ENCODE results near the gene VAV2.

VAV2 gene

DNA sequence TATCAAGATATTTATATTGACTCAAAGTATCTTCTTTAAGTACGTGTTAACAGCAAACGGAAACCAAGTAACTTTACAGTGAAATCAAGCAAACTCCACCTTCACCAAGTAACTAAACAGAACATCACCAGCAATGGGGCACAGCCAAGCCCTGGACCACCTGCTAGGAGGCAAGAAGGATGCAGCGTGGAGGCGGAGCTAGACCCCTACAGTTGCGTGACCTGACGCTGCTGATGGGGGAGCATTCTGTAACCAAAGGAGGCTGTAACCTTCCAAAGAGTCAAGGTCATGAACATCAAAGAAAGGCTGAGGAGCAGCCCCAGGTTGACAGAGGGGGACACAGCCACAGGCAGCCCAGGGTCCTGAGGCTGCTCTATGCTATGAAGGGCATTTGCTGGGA is 6.1 kb downstream of the VAV2 start:
- Histone ChIP-seq H3K9me3 (ENCODE audit: severe bottlenecking) (no peaks in the 10 kb centered on the region), H3K27ac (ENCODE audit: poor library complexity, severe bottlenecking) (no peak overlapping the region), H3K36me3 (ENCODE audit: low read depth) (peaks cover 27% of the 10 kb centered on the region), H3K4me1 (ENCODE audit: insufficient read depth, poor library complexity, severe bottlenecking) (no peaks in the 10 kb centered on the region), H3K27me3 (ENCODE audit: insufficient read depth, poor library complexity, severe bottlenecking) (no peaks in the 10 kb centered on the region), H3K4me3 (ENCODE audit: severe bottlenecking) (no peak overlapping the region)
- ATAC-seq (ENCODE audit: low read depth) (no peak), DNase-seq (ENCODE audit: low spot score) (no peak)
- TF ChIP-seq, protein P1, sequence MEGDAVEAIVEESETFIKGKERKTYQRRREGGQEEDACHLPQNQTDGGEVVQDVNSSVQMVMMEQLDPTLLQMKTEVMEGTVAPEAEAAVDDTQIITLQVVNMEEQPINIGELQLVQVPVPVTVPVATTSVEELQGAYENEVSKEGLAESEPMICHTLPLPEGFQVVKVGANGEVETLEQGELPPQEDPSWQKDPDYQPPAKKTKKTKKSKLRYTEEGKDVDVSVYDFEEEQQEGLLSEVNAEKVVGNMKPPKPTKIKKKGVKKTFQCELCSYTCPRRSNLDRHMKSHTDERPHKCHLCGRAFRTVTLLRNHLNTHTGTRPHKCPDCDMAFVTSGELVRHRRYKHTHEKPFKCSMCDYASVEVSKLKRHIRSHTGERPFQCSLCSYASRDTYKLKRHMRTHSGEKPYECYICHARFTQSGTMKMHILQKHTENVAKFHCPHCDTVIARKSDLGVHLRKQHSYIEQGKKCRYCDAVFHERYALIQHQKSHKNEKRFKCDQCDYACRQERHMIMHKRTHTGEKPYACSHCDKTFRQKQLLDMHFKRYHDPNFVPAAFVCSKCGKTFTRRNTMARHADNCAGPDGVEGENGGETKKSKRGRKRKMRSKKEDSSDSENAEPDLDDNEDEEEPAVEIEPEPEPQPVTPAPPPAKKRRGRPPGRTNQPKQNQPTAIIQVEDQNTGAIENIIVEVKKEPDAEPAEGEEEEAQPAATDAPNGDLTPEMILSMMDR (IDR thresholded peaks at IDR 0.05; ENCODE audit: poor library complexity, severe bottlenecking) = no peak

DNA sequence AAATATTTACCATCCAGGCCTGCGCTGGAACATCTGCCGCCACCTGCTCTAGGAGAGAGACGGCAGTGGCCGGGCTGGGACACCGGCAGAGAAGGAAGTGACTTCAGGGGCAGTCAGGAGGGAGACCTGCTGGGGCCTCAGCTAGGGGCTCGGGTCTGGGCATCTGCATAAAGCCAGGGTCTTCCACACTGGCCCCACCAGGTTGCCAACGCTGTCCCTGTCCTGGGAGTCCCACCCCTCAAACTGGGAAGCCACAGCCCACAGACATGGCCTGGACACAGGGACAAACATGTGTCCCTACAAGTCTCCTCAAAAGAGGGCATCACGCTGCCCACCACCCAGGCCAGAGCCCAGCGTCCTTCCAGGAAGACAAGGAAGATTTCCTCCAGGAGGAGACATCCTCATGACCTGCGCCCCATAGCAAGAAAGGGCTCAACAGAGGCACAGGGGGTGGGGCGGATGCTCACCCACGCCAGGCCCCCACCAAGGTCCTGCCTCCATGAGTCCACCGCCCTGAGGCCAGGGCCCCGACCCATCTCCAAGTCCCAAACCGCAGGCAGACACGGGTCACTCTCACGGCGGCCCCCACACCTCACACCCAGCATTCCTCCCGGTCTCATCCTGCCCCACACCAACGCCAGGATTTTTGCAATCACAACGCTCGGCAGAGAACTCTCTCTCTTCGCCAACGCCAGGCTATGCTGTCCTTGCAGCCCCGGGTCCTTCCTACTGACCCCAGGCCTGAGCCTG is 9.0 kb downstream of the VAV2 start:
- H3K27me3 ChIP-seq (ENCODE audit: insufficient read depth, poor library complexity, severe bottlenecking) = no peaks in the 10 kb centered on the region
- H3K9me3 ChIP-seq (ENCODE audit: severe bottlenecking) = no peaks in the 10 kb centered on the region
- peaks cover 27% of the 10 kb centered on the region for H3K36me3 ChIP-seq (ENCODE audit: low read depth)
- ATAC-seq (ENCODE audit: low read depth) (no peak), DNase-seq (ENCODE audit: low spot score) (peak; percentile 57)
- TF ChIP-seq, protein P1 (IDR thresholded peaks at IDR 0.05; ENCODE audit: poor library complexity, severe bottlenecking) = no peak
- H3K27ac ChIP-seq (ENCODE audit: poor library complexity, severe bottlenecking) = no peak overlapping the region
- no peaks in the 10 kb centered on the region for H3K4me1 ChIP-seq (ENCODE audit: insufficient read depth, poor library complexity, severe bottlenecking)
- H3K4me3 ChIP-seq (ENCODE audit: severe bottlenecking) = no peak overlapping the region

- Histone ChIP-seq H3K4me1 (ENCODE audit: insufficient read depth, poor library complexity, severe bottlenecking) (no peaks in the 10 kb centered on the region), H3K9me3 (ENCODE audit: severe bottlenecking) (no peaks in the 10 kb centered on the region), H3K36me3 (ENCODE audit: low read depth) (peaks cover 21% of the 10 kb centered on the region), H3K27ac (ENCODE audit: poor library complexity, severe bottlenecking) (no peak overlapping the region), H3K4me3 (ENCODE audit: severe bottlenecking) (no peak overlapping the region), H3K27me3 (ENCODE audit: insufficient read depth, poor library complexity, severe bottlenecking) (no peaks in the 10 kb centered on the region)
- TF ChIP-seq, protein P1 (IDR thresholded peaks at IDR 0.05; ENCODE audit: poor library complexity, severe bottlenecking) = no peak
- peak; percentile 45 for DNase-seq (ENCODE audit: low spot score)
- ATAC-seq (ENCODE audit: low read depth) = no peak
These were observed 10.0 kb downstream of the VAV2 start for GRCh38 chr9:133981958-133982681.

GRCh38 chr9:133981589-133981957 is 10.6 kb downstream of the VAV2 start:
- DNase-seq (ENCODE audit: low spot score) (peak; percentile 54), ATAC-seq (ENCODE audit: low read depth) (no peak)
- Histone ChIP-seq H3K27me3 (ENCODE audit: insufficient read depth, poor library complexity, severe bottlenecking) (no peaks in the 10 kb centered on the region), H3K36me3 (ENCODE audit: low read depth) (peaks cover 19% of the 10 kb centered on the region), H3K27ac (ENCODE audit: poor library complexity, severe bottlenecking) (no peak overlapping the region), H3K4me3 (ENCODE audit: severe bottlenecking) (no peak overlapping the region), H3K4me1 (ENCODE audit: insufficient read depth, poor library complexity, severe bottlenecking) (no peaks in the 10 kb centered on the region), H3K9me3 (ENCODE audit: severe bottlenecking) (no peaks in the 10 kb centered on the region)
- TF ChIP-seq, protein P1 (IDR thresholded peaks at IDR 0.05; ENCODE audit: poor library complexity, severe bottlenecking) = no peak
